ENCODE results near the gene PRKG1.

The PRKG1 gene

GRCh38 chr10:51993475-51993874, 919.2 kb downstream of the PRKG1 start:
- TF ChIP-seq POLR2AphosphoS5 (IDR thresholded peaks at IDR 0.05; ENCODE audit: low read depth) (no peak), REST (IDR thresholded peaks at IDR 0.05; ENCODE audit: insufficient replicate concordance, low read depth) (no peak)
- no peaks in the 10 kb centered on the region for H3K27me3 ChIP-seq (ENCODE audit: insufficient read depth, poor library complexity, severe bottlenecking)
- DNase-seq (ENCODE audit: low read depth in 1 of 2, low spot score in 1 of 2), result no peak
- no peak overlapping the region for H3K4me3 ChIP-seq (replicated peaks; ENCODE audit: insufficient read depth, low read length)
- no peak overlapping the region for H3K27ac ChIP-seq (replicated peaks)

GRCh38 chr10:51999096-51999495, 924.8 kb downstream of the PRKG1 start:
- Histone ChIP-seq H3K27me3 (ENCODE audit: insufficient read depth, poor library complexity, severe bottlenecking) (no peaks in the 10 kb centered on the region), H3K4me3 (replicated peaks; ENCODE audit: insufficient read depth, low read length) (no peak overlapping the region), H3K27ac (replicated peaks) (no peak overlapping the region)
- TF ChIP-seq POLR2AphosphoS5 (IDR thresholded peaks at IDR 0.05; ENCODE audit: low read depth) (no peak), GABPA (IDR thresholded peaks at IDR 0.05; ENCODE audit: low read depth) (no peak), REST (IDR thresholded peaks at IDR 0.05; ENCODE audit: insufficient replicate concordance, low read depth) (no peak), SPI1 (IDR thresholded peaks at IDR 0.05; ENCODE audit: borderline replicate concordance, low read depth) (no peak), CTCF (IDR thresholded peaks at IDR 0.05; ENCODE audit: insufficient read depth, low read length) (no peak)
- DNase-seq (ENCODE audit: low read depth in 1 of 2, low spot score in 1 of 2), result no peak

GRCh38 chr10:52004342-52004949, 930.2 kb downstream of the PRKG1 start:
- TF ChIP-seq GABPA (IDR thresholded peaks at IDR 0.05; ENCODE audit: low read depth), result no peak
- TF ChIP-seq CTCF (IDR thresholded peaks at IDR 0.05; ENCODE audit: insufficient read depth, low read length), result peak; percentile 34
- no peak for TF ChIP-seq POLR2AphosphoS5 (IDR thresholded peaks at IDR 0.05; ENCODE audit: low read depth)
- peak in 1 of 2 experiments; percentile 2 for DNase-seq (ENCODE audit: low read depth in 1 of 2, low spot score in 1 of 2)
- H3K27ac ChIP-seq (replicated peaks), result no peak overlapping the region

GRCh38 chr10:52007091-52007490, 932.8 kb downstream of the PRKG1 start:
- TF ChIP-seq GABPA (IDR thresholded peaks at IDR 0.05; ENCODE audit: low read depth) (no peak), REST (IDR thresholded peaks at IDR 0.05; ENCODE audit: insufficient replicate concordance, low read depth) (no peak), CTCF (IDR thresholded peaks at IDR 0.05; ENCODE audit: insufficient read depth, low read length) (no peak), SPI1 (IDR thresholded peaks at IDR 0.05; ENCODE audit: borderline replicate concordance, low read depth) (no peak), POLR2AphosphoS5 (IDR thresholded peaks at IDR 0.05; ENCODE audit: low read depth) (no peak)
- Histone ChIP-seq H3K4me3 (replicated peaks; ENCODE audit: insufficient read depth, low read length) (no peak overlapping the region), H3K27me3 (ENCODE audit: insufficient read depth, poor library complexity, severe bottlenecking) (no peaks in the 10 kb centered on the region)

More at GRCh38 chr10:52004342-52004949, 930.2 kb downstream of the PRKG1 start:
- no peaks in the 10 kb centered on the region for H3K27me3 ChIP-seq (ENCODE audit: insufficient read depth, poor library complexity, severe bottlenecking)
- no peak overlapping the region for H3K4me3 ChIP-seq (replicated peaks; ENCODE audit: insufficient read depth, low read length)

More at GRCh38 chr10:52007091-52007490, 932.8 kb downstream of the PRKG1 start:
- H3K27ac ChIP-seq (replicated peaks), result no peak overlapping the region
- DNase-seq (ENCODE audit: low read depth in 1 of 2, low spot score in 1 of 2), result no peak

Data from HL-60 (cell line).